Astrocyte of the spinal cord (primary cell): ENCODE data around the gene SORL1.

Experiments used
- DNase-seq: peaks from one replicate; pipeline ENCODE4 v3.0.0; 2011; ENCODE audit warnings: low read depth, low spot score
- H3K4me3 ChIP-seq: 2 replicates; pipeline ENCODE4 v1.5.1; 2011; ENCODE audit warnings: low read depth, mild to moderate bottlenecking, low read length, moderate library complexity
- CTCF ChIP-seq: IDR thresholded peaks from 2 replicates; pipeline ENCODE4 v1.5.1; 2012; ENCODE audit warnings: low read depth, mild to moderate bottlenecking, low read length, inconsistent platforms
- in situ Hi-C: cut with HindIII; loops from 2 replicates; pipeline ENCODE4 v1.10.0; 2017; ENCODE audit warnings: low sequenced_read_pairs

Gene SORL1

GRCh38 chr11:121467965-121468364 is 15.9 kb downstream of the SORL1 start:
- in situ Hi-C loops = no loop called here
- no peak overlapping the region for H3K4me3 ChIP-seq
- TF ChIP-seq CTCF = no peak
- no peak for DNase-seq

- no peak overlapping the region for H3K4me3 ChIP-seq
- TF ChIP-seq CTCF = no peak
- no peak for DNase-seq
- in situ Hi-C loops = no loop called here
These were observed 17.8 kb downstream of the SORL1 start for GRCh38 chr11:121469910-121470309.

- no peak overlapping the region for H3K4me3 ChIP-seq
- in situ Hi-C loops = no loop called here
- no peak for TF ChIP-seq CTCF
- DNase-seq = no peak
These were observed 19.1 kb downstream of the SORL1 start for GRCh38 chr11:121471167-121471566.

GRCh38 chr11:121472312-121472711 is 20.2 kb downstream of the SORL1 start:
- TF ChIP-seq CTCF = no peak
- in situ Hi-C loops = no loop called here
- no peak overlapping the region for H3K4me3 ChIP-seq
- DNase-seq = no peak

- in situ Hi-C loops = no loop called here
- TF ChIP-seq CTCF = no peak
- DNase-seq = peak; percentile 32
- no peak overlapping the region for H3K4me3 ChIP-seq
These were observed 21.1 kb downstream of the SORL1 start for GRCh38 chr11:121473064-121473777.

- TF ChIP-seq CTCF = no peak
- in situ Hi-C loops = no loop called here
- no peak for DNase-seq
- H3K4me3 ChIP-seq = no peak overlapping the region
These were observed 22.6 kb downstream of the SORL1 start for GRCh38 chr11:121474680-121475079.
